EL (cell line): ENCODE measurements around the gene SLC12A8.

Source experiments
- DNase-seq: peaks from one replicate; pipeline ENCODE4 v3.0.0-alpha.2; 2016

SLC12A8 gene

GRCh38 chr3:125136966-125137357 lies 75.6 kb downstream of the SLC12A8 start:
- no peak for DNase-seq

DNA sequence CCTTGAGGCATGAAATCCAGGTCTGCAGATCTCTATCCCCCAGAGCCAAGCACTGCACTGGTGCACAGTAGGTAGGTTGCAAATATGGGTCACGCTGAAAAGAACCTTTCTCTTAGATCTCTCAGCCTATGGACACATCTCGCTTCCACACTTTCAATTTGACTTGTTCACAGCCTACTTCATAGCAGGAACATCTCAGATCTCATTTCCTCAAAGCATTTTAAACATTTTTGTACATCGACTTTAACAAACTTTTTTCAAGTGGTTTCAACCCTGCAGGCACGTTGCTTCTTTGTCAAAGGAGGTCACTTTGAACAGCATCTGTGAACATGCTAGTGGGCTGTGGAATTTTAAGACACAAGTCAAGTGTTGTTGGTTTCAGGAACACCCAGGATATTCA lies 76.0 kb downstream of the SLC12A8 start:
- no peak for DNase-seq

- no peak for DNase-seq
These were observed 77.6 kb downstream of the SLC12A8 start for GRCh38 chr3:125134952-125135351.

DNA sequence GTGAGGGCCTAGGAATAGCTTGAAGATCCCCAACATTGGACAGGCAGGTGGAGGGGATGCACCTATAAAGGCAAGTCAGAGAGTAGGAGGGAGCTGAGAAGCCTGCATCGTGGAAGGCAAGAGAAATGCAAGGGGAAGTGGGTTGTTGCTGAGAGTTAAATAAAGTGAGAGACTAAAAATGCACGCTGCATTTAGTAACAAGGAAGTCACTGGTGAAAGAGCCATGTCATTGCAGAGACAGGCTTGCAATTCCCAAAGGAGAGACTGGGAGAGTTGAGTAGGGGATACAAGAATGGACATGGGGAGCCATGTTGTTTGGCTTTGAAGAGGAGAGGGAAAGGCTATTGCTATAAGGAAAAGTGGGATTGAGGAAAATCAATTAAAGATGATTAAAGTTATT lies 79.7 kb downstream of the SLC12A8 start:
- no peak for DNase-seq

- peak; percentile 99 for DNase-seq
These were observed 83.0 kb downstream of the SLC12A8 start for GRCh38 chr3:125129512-125129997.

DNA sequence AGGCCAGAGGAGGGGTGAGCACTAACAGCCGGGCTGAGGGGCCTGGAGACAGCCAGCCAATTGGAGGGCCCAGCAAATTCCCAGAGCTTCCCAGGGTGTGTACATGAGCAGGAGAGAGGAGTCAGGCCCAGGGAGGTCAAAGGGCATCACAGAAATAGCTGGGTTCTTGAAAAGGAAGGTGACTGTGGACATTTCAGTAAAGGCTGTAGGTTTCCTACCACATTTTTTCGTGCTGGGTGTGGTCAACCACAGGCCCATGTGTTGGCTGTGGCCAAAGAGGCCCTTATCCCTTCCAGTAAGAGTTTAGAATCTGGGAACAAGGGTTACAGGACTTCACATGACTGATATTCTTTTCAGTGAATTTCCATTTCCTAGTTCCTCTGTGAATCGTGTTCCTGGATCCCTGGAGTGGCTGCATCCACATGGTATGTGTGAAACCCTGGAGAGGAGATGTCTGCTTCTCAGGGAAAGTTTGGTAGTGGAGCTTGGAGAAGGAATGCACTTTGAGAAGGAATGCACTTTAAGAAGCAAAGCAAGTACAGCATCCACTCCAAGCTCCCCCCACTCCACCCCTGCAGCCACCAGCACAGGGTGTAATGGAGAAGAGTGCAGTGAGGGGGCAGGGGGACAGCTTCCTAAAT lies 83.6 kb downstream of the SLC12A8 start:
- DNase-seq: peak; percentile 88

DNA sequence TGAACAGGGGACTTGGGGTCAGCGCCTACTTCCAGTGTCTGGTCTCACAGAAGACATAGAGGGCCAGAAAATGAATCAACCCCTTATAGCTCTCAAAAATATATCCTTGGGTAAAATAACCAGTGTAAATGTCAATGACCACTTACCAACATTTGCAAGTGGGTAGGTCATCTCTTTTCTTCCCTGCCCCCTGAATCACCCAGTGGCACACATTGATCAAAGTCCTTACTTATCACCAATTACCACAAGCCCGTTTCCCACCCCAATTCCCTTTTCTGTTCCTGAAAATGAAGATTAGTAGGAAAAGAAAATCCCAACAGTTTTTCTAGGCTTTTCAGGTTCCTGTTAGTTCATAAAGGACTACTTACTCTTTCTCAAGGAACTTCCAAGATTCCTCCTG lies 86.2 kb downstream of the SLC12A8 start:
- DNase-seq: no peak

DNA sequence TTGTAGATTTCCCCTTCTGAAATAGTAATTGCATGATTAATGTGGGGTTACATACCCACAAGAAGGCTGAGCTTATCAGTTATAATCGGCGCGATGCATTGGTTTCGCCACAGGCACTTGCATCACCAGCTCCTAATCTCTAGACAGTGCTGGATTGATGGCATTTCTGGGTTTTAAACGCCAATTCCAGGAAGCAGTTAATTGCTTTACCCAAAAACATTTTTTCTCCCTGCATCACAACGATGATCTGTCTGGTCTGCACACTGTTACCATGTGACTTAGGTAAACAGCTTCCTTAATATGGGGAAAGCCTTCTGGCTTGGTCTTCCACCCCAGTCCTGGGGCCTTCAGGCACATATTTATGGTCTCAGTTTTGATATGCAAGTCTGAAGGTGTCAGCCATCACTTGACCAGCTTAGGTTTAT lies 86.7 kb downstream of the SLC12A8 start:
- DNase-seq: peak; percentile 99

DNA sequence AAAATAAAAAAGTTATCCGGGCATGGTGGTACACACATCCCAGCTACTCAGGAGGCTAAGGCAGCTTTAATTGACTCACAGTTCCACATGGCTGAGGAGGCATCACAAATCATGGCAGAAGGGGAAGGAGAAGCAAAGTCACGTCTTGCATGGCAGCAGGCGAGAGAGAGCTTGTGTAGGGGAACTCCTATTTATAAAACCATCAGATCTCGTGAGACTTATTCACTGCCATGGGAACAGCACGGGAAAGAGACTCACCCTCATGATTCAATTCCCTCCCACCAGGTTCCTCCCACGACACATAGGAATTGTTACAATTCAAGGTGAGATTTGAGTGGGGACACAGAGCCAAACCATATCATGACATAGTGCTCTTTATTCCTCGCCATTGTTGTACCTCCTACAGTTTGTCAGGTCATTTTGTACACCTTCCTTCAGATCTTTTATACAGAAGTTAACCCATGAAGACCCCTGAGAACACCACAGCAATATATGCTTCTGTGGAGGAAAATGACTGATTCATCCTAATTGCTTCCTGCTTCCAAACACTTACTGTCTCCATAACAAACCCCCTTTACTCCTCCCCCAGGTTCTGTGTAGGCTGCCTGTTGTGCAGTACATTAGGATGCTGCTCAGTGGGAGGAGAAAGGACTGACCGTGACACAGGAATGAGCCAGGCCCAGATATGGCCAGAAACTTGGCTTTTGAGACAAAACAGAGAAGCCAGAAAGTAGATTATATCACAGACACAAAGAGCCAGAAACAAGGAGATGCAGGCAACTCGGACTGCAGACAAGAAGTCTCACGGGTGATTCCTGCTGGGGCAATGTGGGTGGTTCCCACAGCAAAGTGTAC lies 88.9 kb downstream of the SLC12A8 start:
- peak; percentile 51 for DNase-seq

DNA sequence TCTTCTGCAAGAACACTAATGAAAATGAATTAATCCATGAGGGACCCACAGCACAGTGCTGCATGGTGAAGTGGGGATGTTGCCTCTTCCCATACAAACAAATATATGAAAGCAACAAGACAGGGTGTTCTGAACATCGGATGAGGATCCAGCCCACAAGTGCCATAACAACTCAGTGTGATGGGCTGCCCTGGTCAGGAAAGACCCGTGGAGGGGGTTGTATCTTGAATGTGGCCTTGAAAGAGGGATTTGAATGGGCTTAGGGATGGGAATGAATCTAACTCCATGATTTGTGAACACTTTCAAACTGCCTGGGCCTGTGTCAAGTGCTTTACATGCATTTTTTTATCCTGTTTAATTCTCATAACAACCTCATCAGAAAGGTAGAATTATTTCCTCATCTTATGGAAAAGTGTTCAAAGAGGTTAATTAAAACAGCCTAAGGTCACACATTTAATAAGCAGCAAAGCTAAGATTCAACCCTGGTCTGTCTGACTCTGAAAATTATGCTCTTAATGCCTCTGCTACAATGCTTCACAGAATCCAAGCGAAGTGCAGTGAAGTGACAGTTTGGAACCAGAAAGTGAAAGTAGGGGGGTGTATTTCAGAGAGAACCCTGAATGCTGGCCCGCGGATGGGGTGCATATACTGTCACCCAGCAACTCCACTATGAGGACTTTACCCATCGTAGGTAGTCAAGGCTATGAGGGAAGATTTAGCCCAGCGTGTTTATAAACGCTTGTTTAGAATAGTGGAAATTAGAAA lies 91.1 kb downstream of the SLC12A8 start:
- DNase-seq: no peak

GRCh38 chr3:125120379-125121122 lies 92.0 kb downstream of the SLC12A8 start:
- no peak for DNase-seq

DNA sequence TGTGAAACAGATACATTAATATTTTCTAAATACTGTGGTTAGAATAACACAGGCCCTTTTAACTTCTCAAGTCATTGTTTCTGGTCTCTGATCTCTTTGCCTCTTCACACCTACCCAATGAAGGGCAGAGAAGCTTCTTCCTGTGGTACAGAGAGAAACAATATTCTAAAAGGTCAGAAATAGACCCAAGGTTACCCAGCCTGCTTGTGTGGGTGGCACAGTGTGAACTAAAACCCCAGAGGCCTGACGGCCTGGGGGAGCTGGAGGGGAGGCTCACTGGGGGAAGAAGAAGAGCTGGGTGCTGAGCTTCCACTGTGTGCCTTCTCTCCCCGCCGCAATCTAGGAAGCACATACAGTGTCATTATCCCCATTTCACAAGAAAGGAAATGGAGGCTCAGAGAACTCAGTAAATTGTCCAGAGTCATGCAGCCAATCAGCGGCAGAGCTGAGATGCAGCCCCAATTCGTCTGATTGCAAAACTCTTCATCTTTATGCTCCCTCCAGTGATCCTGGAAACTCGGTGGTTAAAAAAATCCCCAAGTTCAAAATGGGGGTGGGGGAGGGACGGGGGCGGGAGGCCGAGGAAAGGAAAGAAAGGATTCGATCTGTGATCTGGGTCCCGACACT lies 92.7 kb downstream of the SLC12A8 start:
- DNase-seq: no peak

DNA sequence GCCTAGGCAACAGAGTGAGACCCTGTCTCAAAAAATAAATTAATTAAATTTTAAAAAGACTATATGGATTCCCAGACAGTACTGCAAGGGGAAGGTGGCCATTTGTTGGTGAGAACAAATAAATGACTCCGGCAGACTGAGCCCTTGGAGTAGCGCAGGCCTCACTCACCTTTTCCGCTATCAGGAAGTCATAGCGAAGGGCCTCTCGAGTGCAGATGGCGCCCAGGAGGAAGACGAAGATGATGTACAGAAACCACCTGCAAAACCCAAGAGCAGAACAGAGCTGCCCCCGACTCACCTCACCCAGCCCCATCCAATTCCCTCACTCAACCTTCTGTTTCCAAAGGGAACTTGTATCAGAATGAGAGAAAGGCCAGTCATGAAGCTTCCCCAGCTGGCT lies 93.9 kb downstream of the SLC12A8 start:
- DNase-seq: no peak

- no peak for DNase-seq
These were observed 94.8 kb downstream of the SLC12A8 start for GRCh38 chr3:125117631-125118191.

GRCh38 chr3:125116311-125117080 lies 96.1 kb downstream of the SLC12A8 start:
- DNase-seq: peak; percentile 90

DNA sequence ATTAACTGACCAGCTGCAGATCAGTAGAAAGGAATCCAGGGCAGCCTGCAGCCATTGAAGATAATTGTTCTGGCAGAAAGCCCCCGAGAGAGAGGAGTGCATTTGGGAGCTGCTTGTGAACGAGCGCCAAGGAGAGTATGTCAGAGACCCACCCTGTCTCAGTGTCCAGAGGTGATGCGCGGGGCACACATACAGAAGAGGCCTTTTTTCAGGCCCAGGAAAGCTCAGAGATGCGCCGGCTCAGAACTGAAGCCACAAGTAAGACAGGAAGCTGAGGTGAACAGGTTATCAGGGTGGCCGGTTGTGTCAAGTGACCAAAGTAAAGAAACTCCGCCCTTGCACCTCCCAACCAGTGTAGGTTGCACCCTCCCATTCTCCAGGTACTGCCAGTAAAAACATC lies 96.9 kb downstream of the SLC12A8 start:
- peak; percentile 39 for DNase-seq

GRCh38 chr3:125112981-125113380 lies 99.6 kb downstream of the SLC12A8 start:
- DNase-seq: no peak

GRCh38 chr3:125110876-125111480 lies 101.6 kb downstream of the SLC12A8 start:
- no peak for DNase-seq

GRCh38 chr3:125110016-125110875 lies 102.3 kb downstream of the SLC12A8 start:
- peak; percentile 95 for DNase-seq

DNA sequence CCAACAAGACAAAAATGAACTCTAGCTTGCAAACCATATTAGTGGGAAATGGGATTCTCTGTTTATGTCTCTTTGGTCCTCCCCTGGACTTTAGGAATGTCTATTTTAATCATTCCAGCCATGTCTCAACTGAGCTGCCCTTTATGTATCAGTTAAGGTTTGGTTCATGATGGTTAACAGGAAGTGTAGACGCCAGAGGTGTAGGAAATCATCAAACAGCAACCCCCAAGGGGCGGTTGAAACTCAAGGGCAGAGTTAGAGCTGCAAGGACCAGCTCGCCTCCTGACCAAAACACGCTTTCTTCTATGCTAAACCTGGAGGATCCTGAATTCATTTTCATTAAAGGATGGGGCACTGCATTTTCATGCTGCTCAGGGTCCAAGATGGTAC lies 103.0 kb downstream of the SLC12A8 start:
- DNase-seq: no peak
